ENCODE measurements around the gene SLC35F4.

The SLC35F4 gene

GRCh38 chr14:57889245-57889644, 23.4 kb upstream of the SLC35F4 start:
- TF ChIP-seq CTCF (IDR thresholded peaks at IDR 0.05): no peak

GRCh38 chr14:57884175-57884574, 18.3 kb upstream of the SLC35F4 start:
- TF ChIP-seq CTCF (IDR thresholded peaks at IDR 0.05): peak in 1 of 2 experiments; percentile 5
- H3K36me3 ChIP-seq: no peaks in the 10 kb centered on the region
- DNase-seq: no peak
- no peak overlapping the region for H3K27ac ChIP-seq
- no peaks in the 10 kb centered on the region for H3K27me3 ChIP-seq
- peaks cover 0 to 3% (median 2%) of the 10 kb centered on the region in 4 donors for H3K4me1 ChIP-seq
- no peaks in the 10 kb centered on the region for H3K9me3 ChIP-seq
- no peak overlapping the region for H3K4me3 ChIP-seq
- intact Hi-C loops (cut with DNase I; ENCODE audit: low total_unique reads): no loop called here

More at GRCh38 chr14:57889245-57889644, 23.4 kb upstream of the SLC35F4 start:
- DNase-seq: peak; percentile 58 to 90
- intact Hi-C loops (cut with DNase I; ENCODE audit: low total_unique reads): no loop called here
- Histone ChIP-seq H3K36me3 (no peaks in the 10 kb centered on the region), H3K4me3 (no peak overlapping the region), H3K4me1 (peaks cover 0 to 7% (median 6%) of the 10 kb centered on the region in 4 donors), H3K9me3 (no peaks in the 10 kb centered on the region), H3K27ac (no peak overlapping the region), H3K27me3 (no peaks in the 10 kb centered on the region)

GRCh38 chr14:57883061-57883460, 17.2 kb upstream of the SLC35F4 start:
- Histone ChIP-seq H3K4me3 (no peak overlapping the region), H3K4me1 (peaks cover 0 to under 1% (median 0%) of the 10 kb centered on the region in 4 donors), H3K27me3 (no peaks in the 10 kb centered on the region), H3K27ac (no peak overlapping the region), H3K9me3 (peaks cover 0 to 4% (median 0%) of the 10 kb centered on the region in 3 donors), H3K36me3 (no peaks in the 10 kb centered on the region)
- intact Hi-C loops (cut with DNase I; ENCODE audit: low total_unique reads): no loop called here
- TF ChIP-seq CTCF (IDR thresholded peaks at IDR 0.05): no peak
- DNase-seq: no peak

GRCh38 chr14:57879516-57879915, 13.6 kb upstream of the SLC35F4 start:
- TF ChIP-seq CTCF (IDR thresholded peaks at IDR 0.05): no peak
- intact Hi-C loops (cut with DNase I; ENCODE audit: low total_unique reads): no loop called here
- H3K36me3 ChIP-seq: no peaks in the 10 kb centered on the region

DNA sequence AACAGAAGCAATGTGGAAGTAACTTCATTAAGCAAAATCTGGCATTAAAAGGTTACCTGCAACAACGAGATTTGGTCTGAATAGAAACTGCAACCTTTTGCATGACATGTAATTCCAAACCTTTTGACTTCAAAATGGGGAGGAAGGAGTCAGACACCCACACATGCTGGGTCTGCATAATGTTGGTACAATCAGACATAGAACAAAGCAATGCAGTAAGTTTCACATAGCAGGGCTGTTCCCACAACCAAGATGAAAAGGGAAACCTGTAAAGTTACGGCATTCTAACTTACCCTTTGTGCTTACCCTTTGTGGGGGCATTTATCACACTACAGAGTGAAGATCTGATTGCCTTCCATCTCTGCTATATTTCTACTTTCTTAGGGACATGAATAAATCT, 10.1 kb upstream of the SLC35F4 start:
- DNase-seq: no peak
- H3K27ac ChIP-seq: no peak overlapping the region
- H3K9me3 ChIP-seq: peaks cover 0 to 8% (median 0%) of the 10 kb centered on the region in 3 donors
- no peak for TF ChIP-seq CTCF (IDR thresholded peaks at IDR 0.05)
- intact Hi-C loops (cut with DNase I; ENCODE audit: low total_unique reads): no loop called here
- H3K4me1 ChIP-seq: peaks cover 0 to 30% (median 2%) of the 10 kb centered on the region in 4 donors
- H3K36me3 ChIP-seq: no peaks in the 10 kb centered on the region
- no peaks in the 10 kb centered on the region for H3K27me3 ChIP-seq
- no peak overlapping the region for H3K4me3 ChIP-seq

More at GRCh38 chr14:57879516-57879915, 13.6 kb upstream of the SLC35F4 start:
- H3K9me3 ChIP-seq: peaks cover 0 to 8% (median 0%) of the 10 kb centered on the region in 3 donors
- no peak overlapping the region for H3K27ac ChIP-seq
- no peaks in the 10 kb centered on the region for H3K27me3 ChIP-seq
- peaks cover 0 to 30% (median 2%) of the 10 kb centered on the region in 4 donors for H3K4me1 ChIP-seq
- no peak overlapping the region for H3K4me3 ChIP-seq
- DNase-seq: no peak

DNA sequence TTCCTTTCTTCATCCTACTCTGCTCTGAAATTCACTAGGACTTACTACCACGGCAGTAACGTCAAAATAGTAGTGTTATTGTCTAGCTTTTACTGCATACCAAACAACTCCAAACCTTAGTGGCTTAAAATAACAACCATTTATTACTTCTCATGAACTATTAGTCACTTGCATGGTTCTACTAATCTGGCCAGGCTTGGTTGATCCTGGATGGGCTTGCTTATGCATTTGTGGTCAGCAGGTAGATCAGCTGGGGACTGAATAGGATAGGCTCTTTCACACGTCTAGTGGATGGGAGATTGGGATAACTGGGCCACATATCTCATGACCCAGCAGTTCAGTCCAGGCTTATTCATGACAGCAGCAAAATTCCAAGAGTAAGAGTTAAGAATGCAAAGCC, 9.4 kb upstream of the SLC35F4 start:
- Histone ChIP-seq H3K27ac (no peak overlapping the region), H3K9me3 (peaks cover 0 to 8% (median 0%) of the 10 kb centered on the region in 3 donors), H3K27me3 (no peaks in the 10 kb centered on the region), H3K36me3 (no peaks in the 10 kb centered on the region), H3K4me3 (no peak overlapping the region), H3K4me1 (peaks cover 0 to 30% (median 2%) of the 10 kb centered on the region in 4 donors)
- no peak for TF ChIP-seq CTCF (IDR thresholded peaks at IDR 0.05)
- intact Hi-C loops (cut with DNase I; ENCODE audit: low total_unique reads): no loop called here
- no peak for DNase-seq
